GM19438 (cell line): Measurements from ENCODE around the gene THBS1.

Experiments used
- ATAC-seq: cut with Tn5 transposase; IDR thresholded peaks from one replicate; pipeline ENCODE4 v1.9.1; 2021; ENCODE audit warnings: low read depth; ENCODE audit not compliant: unreplicated experiment

The THBS1 gene

GRCh38 chr15:39580485-39581241 lies at the start of gene THBS1:
THBS1 (plus strand) TSS chr15:39581079; CDS start chr15:39581858, 779 bp downstream.
- ATAC-seq: no peak

- no peak for ATAC-seq
These were observed 45.9 kb upstream of the THBS1 start for GRCh38 chr15:39534996-39535395.

DNA sequence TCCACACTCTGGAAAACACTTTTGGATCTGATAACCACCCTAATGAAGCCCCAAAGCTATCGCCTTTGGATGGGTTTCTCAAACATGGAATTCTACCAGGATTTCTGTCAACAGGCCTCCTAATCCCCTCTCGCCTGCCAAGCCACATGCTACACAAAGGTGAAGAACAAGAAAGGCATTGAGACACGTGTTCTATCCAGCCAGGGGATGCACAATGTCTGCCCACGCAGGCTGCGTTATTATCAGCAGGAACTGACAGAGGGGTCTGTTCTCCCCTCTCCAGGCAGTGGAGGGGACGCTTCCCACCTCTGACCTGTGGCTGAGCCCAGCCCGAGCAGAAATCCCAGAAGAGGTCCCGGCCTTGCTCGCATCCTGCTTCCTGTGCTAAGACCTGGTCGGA lies 45.4 kb upstream of the THBS1 start:
- no peak for ATAC-seq

GRCh38 chr15:39538936-39539335 lies 41.9 kb upstream of the THBS1 start:
- no peak for ATAC-seq

GRCh38 chr15:39539466-39539865 lies 41.4 kb upstream of the THBS1 start:
- no peak for ATAC-seq

GRCh38 chr15:39539973-39540558 lies 40.8 kb upstream of the THBS1 start:
- ATAC-seq: no peak

DNA sequence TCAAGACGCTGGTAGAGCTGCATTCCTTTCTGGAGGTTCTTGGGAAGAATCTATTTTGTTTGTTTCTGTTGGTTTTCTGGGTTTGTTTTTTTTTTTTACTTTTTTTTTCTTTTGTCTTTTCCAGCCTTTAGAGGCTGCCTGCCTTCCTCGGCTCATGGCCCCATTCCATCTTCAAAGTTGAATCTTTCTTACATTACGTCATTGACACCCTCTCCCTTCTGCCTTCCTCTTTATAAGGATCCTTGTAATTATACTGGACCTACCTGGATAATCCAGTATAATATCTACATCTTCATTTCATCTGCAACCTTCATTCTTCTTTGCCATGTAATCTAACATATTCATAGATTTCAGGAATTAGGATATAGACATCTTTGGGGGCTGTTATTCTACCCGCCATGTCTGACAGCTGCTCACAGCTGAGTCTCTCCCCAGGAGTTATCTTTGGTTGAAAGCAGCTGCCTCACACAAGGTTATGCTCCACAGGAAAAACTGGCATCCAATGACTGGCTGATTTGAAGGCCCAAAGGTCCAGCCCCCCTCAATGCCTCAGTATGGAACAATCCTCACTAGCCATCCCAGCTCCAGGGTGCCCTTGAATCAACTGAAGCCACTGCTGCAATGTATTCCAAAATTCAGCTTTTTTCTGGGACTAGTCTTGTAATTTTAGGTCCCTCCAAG lies 38.4 kb upstream of the THBS1 start:
- ATAC-seq: no peak

- no peak for ATAC-seq
These were observed 37.2 kb upstream of the THBS1 start for GRCh38 chr15:39543651-39544050.

DNA sequence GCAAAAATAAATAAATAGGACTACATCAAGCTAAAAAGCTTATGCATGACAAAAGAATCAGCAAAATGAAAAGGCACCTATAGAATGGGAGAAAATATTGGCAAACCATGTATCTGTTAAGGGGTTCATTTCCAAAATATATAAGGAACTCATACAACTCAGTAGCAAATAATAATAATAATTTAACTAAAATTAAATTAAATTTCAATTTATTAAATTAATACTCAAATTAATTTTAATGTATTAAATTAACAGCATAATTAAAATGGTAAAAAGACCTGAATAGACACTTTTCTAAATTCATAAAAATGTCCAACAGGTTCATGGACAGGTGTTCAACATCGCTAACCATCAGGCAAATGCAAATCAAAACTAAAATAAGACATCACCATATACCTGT lies 34.0 kb upstream of the THBS1 start:
- ATAC-seq: no peak

GRCh38 chr15:39548561-39548960 lies 32.3 kb upstream of the THBS1 start:
- no peak for ATAC-seq

GRCh38 chr15:39549912-39550311 lies 31.0 kb upstream of the THBS1 start:
- ATAC-seq: no peak

GRCh38 chr15:39551476-39551875 lies 29.4 kb upstream of the THBS1 start:
- ATAC-seq: no peak

DNA sequence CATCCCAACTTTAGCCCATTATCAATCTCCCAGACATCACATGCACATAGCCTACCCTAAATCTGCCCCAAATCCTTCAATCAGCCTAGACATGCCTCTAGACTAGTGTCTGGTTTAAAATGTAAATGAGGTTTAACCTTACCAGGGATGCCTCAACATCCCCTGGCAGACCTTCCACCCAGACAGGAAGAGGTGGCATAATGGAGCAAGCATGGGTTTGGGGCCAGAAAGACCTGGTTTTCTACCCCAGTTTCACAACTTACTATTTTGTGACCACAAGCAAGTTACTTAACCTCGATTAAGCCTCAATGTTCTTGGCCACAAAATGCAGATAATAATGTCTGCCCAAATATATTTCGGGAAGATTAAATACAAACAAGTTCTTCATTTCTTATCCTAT lies 28.3 kb upstream of the THBS1 start:
- no peak for ATAC-seq

- no peak for ATAC-seq
These were observed 26.8 kb upstream of the THBS1 start for GRCh38 chr15:39553947-39554693.

- ATAC-seq: no peak
These were observed 26.0 kb upstream of the THBS1 start for GRCh38 chr15:39554746-39555387.

DNA sequence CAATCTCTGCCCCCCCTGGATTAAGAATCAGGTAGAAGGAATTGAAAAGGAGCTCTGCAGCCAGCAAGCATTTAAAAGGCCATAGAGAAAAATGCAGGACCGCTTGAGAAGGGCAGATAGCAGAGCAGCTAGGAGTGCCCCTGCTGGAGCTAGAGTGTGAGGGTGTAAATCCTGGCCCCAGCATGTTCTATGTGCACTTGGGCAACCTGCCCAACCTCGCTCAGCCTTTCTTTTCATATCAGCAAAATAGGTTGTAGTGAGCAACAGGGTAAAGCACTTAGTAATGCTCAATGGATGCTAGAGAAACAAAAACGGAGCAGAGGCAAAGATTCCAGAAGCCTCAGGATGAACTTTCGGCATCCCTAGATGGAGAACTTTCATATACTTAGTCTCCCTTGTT lies 25.0 kb upstream of the THBS1 start:
- ATAC-seq: no peak

GRCh38 chr15:39556461-39556860 lies 24.4 kb upstream of the THBS1 start:
- ATAC-seq: no peak

- ATAC-seq: no peak
These were observed 22.5 kb upstream of the THBS1 start for GRCh38 chr15:39558421-39558820.

DNA sequence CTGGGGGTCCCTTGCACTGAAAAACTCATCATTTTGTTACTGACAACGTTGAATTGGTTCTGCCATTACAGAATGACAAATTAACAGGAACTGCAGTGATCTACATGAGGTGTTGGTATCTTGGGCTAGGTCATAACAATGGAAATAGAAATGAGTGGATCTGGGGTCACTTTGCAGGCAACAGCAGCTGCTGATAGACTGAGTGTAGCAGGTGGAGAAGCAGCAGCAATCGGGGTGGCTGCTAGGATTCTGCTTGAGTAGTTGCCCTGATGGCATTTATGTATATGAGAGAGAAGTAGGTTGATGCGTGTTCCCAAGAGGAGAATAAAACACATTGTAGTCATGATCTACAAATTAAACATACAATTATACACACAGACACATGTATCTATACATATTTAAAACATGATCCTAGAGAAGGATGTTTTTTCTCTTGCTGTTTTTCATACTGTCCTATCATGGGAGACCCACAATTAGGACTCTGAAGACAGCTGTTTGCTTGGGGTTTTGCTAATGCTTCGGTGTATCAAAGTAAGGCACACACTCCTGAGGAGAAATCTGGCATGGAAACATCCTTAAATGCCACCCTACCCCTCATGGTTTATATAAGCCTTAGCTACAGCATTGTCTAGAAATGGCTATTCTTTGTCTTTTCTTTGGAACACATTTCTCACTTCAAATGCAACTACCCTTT lies 15.8 kb upstream of the THBS1 start:
- no peak for ATAC-seq

- ATAC-seq: no peak
These were observed 15.0 kb upstream of the THBS1 start for GRCh38 chr15:39565851-39566250.
